ENCODE data around the gene DDX59. TPM values are rescaled to one million over a fixed set of nuclear protein-coding genes. Genes with fewer than 3 reads are reported as not detected.
"Not testable (repeated sequence)": the region's sequence is repeated elsewhere in the genome, so short reads cannot be mapped to it uniquely, and the experiment has no call there.

DDX59 gene
- polyA plus RNA-seq, 1 of the 3 experiments (the other 2 are of a cell fraction): 8.9 TPM

GRCh38 chr1:200631375-200631774, 38.3 kb downstream of the DDX59 start:
- no peak overlapping the region for H3K9ac ChIP-seq
- ChIA-PET POLR2A (no interaction called here), CTCF (interaction anchor here (0.9 kb wide), 1 partner anchor 38 kb away, joined by 3 read pairs; no protein-coding TSS in a partner anchor)
- no peak overlapping the region for H2AFZ ChIP-seq (ENCODE audit: low read depth)
- no peaks in the 10 kb centered on the region for H3F3A ChIP-seq (replicated peaks; ENCODE audit: insufficient read depth)
- no peaks in the 10 kb centered on the region for H3K79me2 ChIP-seq (ENCODE audit: insufficient read depth)
- peaks cover 0 to 5% of the 10 kb centered on the region in 2 experiments; a peak in 1 of 4 replicates for H3K4me1 ChIP-seq (ENCODE audit: control insufficient read depth in 1 of 2, insufficient read depth in 2 of 2, low read depth in 1 of 2, low read length in 1 of 2)
- H3K27me3 ChIP-seq (ENCODE audit: insufficient read depth): no peaks in the 10 kb centered on the region
- no peak overlapping the region for H3K4me3 ChIP-seq (ENCODE audit: low read depth in 2 of 2, low read length in 1 of 2)
- no peaks in the 10 kb centered on the region for H3K9me2 ChIP-seq
- H3K36me3 ChIP-seq (replicated peaks in 1 of 2; ENCODE audit: control insufficient read depth in 1 of 2, insufficient read depth in 2 of 2, low read length in 1 of 2): no peaks in the 10 kb centered on the region
- H4K20me1 ChIP-seq (ENCODE audit: insufficient read depth): no peaks in the 10 kb centered on the region
- no peak overlapping the region for H3K27ac ChIP-seq (ENCODE audit: low read depth in 2 of 2, low read length in 1 of 2)
- H3K4me2 ChIP-seq: no peak overlapping the region
- 95% methylated on average over 1 of the region's 1 CpG for whole genome bisulfite sequencing (ENCODE audit: low lambda C conversion rate)
- DNase-seq: no peak
- TF ChIP-seq FOSL2 (IDR thresholded peaks at IDR 0.05; ENCODE audit: borderline replicate concordance, low read depth) (no peak), POLR2AphosphoS5 (IDR thresholded peaks at IDR 0.05; ENCODE audit: low read depth, low read length) (no peak), TAF1 (IDR thresholded peaks at IDR 0.05; ENCODE audit: borderline replicate concordance, low read depth, low read length) (no peak), YY1 (IDR thresholded peaks at IDR 0.05; ENCODE audit: low read depth) (no peak), IRF3 (IDR thresholded peaks at IDR 0.05; ENCODE audit: low read depth, low read length) (no peak), USF2 (IDR thresholded peaks at IDR 0.05; ENCODE audit: borderline replicate concordance, low read depth, low read length) (no peak), ZBTB33 (IDR thresholded peaks at IDR 0.05; ENCODE audit: borderline replicate concordance, low read depth) (no peak), USF1 (IDR thresholded peaks at IDR 0.05; ENCODE audit: borderline replicate concordance, low read depth) (no peak), EP300 (IDR thresholded peaks at IDR 0.05; ENCODE audit: borderline replicate concordance in 1 of 2, low read depth in 1 of 2, low read length in 1 of 2) (no peak), GABPA (IDR thresholded peaks at IDR 0.05; ENCODE audit: low read depth) (no peak), CTCF (IDR thresholded peaks at IDR 0.05) (no peak), SIN3A (IDR thresholded peaks at IDR 0.05; ENCODE audit: borderline replicate concordance, low read depth, low read length) (no peak), MEF2A (IDR thresholded peaks at IDR 0.05; ENCODE audit: borderline replicate concordance, low read depth) (no peak), MAX (IDR thresholded peaks at IDR 0.05; ENCODE audit: low read depth) (no peak)
- no peaks in the 10 kb centered on the region for H3K9me3 ChIP-seq

- H3K36me3 ChIP-seq (replicated peaks in 1 of 2; ENCODE audit: control insufficient read depth in 1 of 2, insufficient read depth in 2 of 2, low read length in 1 of 2); H3F3A ChIP-seq (replicated peaks; ENCODE audit: insufficient read depth); H3K79me2 ChIP-seq (ENCODE audit: insufficient read depth); H2AFZ ChIP-seq (ENCODE audit: low read depth); H3K9ac ChIP-seq; H4K20me1 ChIP-seq (ENCODE audit: insufficient read depth); H3K9me3 ChIP-seq; H3K9me2 ChIP-seq; H3K4me2 ChIP-seq; POLR2A ChIA-PET; H3K27me3 ChIP-seq (ENCODE audit: insufficient read depth); H3K4me1 ChIP-seq (ENCODE audit: control insufficient read depth in 1 of 2, insufficient read depth in 2 of 2, low read depth in 1 of 2, low read length in 1 of 2); H3K4me3 ChIP-seq (ENCODE audit: low read depth in 2 of 2, low read length in 1 of 2); H3K27ac ChIP-seq (ENCODE audit: low read depth in 2 of 2, low read length in 1 of 2); DNase-seq: not testable (repeated sequence)
- CTCF ChIA-PET: interaction anchor here (0.9 to 1.3 kb wide), 2 partner anchors 8 to 38 kb away, joined by 3 to 4 read pairs; no protein-coding TSS in a partner anchor
- 94% methylated on average over 8 of the region's 8 CpGs for WGBS (ENCODE audit: low lambda C conversion rate)
Measured at GRCh38 chr1:200630515-200630899, 39.2 kb downstream of the DDX59 start.
